T-helper 9 cell (primary cell): ENCODE measurements around the gene ETV3L.
"Not testable (repeated sequence)": the region's sequence is repeated elsewhere in the genome, so short reads cannot be mapped to it uniquely, and the experiment has no call there.

Experiments used
- DNase-seq: peaks from one replicate; pipeline ENCODE4 v3.0.0-alpha.2; 2020

The ETV3L gene

DNA sequence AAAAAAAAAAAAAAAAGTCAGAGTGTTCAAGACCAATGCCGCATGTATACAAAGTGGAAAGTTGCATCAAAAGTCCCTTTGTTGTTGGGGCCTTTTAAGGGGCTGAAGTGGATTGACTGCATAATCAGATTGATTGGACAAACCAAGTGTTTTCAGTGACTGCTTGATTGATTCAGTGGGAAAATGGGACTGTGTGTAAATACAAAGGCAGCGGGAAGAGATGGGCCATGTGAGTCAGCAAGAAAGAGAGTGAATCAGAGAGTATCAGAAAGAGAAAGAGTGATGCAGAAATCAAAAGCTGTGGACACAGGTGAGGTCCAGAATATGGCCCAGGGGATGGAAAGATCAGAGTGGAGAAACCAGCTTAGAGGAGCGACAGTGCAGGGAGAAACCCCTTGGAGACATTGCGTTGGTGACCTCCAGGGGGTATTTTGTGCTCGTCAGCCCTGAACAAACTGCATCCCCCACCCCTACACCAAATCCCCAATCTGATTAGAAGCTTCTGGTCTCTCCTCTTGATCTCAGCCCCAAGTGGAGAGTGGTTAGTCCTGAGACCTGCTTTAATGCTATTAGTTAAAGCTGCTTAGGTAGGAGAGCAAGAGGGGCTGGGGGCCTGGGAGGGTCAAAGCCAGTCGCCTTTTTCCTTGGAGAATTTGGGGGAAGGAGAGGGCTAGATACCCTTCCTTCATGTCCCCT lies 5.1 kb upstream of the ETV3L start:
- no peak for DNase-seq

DNA sequence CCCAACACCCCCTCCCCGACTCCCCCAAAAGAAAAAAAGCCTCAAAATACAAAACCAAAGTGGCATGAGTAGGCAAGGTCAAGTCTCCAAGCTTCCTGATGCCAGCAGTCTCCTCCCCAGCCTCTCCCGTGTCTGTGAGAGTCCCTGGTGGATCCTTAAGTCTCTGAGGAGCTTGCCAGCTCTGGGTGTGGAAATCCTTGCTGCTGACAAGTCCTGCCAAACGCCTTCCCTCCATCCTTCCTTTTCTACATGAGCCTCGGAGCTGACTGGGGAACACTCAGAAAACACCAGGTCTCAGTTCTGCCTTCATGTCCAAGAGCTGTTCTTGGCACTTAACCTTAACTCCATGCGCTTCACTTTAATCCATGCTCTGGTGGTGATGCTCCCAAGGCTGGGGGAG lies 3.7 kb upstream of the ETV3L start:
- DNase-seq, result no peak

DNA sequence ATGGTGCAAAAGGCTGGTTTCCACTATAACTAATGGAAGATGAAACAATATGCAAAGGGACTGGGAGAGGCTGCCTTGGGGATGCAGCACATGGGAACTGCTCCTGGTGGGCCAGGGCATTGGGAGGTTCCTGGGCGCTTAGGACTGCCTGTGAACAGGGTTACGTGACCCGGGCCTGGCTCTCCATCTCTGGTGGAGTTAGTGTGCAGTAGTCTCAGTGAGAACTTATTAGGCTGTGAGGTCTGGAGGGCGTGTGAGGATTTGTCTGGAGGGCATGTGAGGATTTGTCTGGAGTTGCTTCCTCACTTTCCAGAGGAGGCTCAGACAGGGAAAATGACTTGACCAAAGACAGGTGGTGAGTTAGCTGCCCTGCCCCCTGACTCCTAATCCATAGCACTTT lies 1.5 kb upstream of the ETV3L start:
- DNase-seq, result no peak

DNA sequence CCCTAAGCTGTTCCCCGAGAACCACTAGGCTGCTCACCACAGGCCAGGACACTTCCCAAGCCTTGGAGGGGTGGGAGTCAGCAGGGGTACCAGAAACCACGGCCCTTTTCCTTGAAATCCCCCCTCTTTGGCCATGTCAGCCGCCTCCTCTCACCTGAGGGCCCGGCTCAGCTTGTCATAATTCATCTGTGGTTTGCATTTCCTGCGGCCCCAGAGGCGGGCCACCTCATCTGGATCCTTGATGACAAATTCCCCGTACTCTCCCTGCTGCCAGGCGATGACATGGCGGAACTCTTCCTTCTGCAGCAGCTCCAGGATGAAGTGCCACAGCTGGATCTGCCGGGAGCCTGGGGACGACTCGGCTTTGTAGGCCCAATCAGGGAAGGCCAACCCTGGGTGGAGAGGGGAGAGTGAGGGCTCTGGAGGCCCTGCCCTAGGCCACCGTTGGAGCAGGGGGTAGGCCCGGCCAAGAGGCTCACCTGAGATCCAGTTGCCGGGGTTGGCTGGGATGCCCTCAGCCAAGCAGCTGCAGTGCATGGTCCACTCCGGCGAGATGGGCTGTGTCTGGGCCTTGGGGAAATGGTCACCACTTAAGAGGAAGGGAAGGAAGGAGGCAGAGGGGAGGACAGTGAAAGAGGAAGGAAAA lies 498 bp downstream of the ETV3L start:
- DNase-seq, result not testable (repeated sequence)

DNA sequence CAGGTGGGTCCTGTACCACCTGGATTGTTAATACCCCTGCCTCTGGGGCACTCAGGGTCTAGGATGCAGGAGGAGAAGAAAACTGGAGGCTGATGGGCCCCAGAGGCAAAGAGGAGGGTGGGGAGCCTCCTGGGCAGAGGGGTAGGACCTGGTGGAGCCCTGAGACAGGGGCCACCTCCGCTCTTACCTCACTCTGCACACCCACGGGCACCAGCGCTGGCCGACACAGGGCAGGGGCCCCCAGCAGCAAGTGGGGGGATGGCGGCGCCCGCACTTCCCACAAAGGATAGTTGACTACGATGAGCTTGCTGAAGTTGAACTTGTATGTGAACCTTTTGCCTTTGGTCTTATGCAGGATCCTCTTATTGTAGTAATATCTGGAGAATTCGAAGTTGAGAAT lies 1.1 kb downstream of the ETV3L start:
- DNase-seq, result no peak

DNA sequence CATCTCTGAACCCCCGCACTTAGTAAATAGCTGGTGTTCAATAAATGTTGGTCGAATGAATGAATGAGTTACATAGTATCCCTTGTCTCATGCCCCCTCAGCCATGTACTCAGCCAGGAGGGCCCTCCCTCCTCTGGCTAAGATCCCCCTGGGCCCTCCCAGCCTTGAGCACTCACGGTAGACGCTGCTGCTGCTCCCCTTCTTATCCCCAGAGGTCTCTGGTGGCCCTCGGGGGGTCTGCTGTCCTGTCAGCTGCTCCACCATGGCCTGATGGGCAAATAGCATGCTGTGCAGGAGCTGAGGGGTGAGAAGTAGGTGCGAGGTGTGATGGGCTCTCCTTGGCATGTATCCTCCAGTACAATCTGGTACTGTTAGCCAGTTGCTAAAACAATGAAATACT lies 1.9 kb downstream of the ETV3L start:
- DNase-seq, result no peak

DNA sequence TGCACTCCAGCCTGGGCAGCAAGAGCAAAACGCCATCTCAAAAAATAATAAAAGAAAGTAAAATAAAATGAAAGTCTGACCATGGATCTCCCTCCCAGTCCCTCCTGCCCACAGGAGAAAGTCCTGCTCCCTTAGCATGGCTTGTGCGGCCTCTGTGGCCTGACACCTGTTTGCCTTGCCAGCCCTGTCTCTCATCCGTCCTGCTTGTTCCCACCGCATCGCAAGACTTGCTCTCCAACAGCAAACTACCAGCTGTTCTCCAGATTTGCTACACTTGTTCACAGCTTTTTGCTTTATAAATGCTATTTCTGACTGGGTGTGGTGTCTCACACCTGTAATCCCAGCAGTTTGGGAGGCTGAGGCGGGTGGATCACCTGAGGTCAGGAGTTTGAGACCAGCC lies 2.7 kb downstream of the ETV3L start:
- no peak for DNase-seq

DNA sequence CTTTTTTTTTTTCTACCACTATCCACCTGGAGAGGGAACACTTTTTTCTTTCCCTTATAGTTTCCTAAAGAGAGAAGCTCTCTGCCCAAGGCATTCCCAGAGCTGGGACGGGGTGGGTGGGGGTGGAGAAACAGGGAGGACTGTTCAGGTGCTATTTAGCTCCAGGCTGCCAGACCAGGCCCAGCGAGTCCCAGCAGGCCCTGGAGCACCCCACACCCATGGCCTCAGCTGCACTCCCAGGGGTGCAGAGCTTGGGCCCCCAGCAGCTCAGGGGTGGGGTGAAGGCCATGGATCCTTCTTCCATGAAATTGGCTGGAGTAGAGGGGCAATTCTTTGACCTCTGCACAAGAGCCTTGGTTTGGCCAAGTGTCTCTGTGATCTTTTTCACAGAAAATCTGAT lies 4.1 kb downstream of the ETV3L start:
- DNase-seq, result no peak

DNA sequence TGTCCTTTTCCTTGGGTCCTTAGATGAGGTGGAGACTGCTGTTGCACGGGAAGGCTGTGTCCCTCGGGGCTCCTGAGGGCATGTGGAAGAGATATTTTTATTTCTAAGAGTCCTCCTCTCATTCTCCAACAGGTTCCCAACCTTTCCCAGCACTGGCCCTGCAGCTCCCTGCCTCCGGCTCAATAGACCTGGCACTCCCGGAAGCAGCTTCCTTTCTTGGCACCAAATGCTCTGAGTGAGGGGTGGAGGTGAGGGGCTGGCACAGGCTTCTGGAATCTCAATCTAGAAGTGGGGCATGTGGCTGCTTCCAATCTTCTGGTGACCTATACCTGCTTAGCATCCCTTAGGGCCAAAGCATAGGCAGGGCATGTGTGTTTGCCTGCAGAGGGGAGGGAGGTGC lies 4.5 kb downstream of the ETV3L start:
- no peak for DNase-seq

DNA sequence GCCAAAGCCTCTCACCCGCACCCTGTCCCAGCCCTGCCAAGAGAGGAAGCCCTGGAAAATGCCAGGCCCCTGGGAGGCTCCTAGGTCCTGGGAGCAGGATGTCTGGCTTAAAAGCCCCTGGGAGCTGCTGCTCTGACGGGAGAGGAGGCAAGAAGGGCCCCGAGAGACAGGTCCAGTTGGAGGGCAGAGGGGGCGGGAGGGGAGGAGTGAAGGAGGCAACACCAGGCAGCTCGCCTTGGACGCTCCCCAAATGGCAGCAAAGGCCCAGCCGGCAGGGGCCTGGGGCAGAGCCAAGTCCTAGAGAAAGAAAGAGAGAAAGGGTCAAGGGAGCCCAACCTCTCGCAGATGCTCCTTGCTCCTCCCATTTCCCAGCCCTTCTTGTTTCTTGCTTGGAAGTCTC lies 6.8 kb downstream of the ETV3L start:
- DNase-seq, result no peak

DNA sequence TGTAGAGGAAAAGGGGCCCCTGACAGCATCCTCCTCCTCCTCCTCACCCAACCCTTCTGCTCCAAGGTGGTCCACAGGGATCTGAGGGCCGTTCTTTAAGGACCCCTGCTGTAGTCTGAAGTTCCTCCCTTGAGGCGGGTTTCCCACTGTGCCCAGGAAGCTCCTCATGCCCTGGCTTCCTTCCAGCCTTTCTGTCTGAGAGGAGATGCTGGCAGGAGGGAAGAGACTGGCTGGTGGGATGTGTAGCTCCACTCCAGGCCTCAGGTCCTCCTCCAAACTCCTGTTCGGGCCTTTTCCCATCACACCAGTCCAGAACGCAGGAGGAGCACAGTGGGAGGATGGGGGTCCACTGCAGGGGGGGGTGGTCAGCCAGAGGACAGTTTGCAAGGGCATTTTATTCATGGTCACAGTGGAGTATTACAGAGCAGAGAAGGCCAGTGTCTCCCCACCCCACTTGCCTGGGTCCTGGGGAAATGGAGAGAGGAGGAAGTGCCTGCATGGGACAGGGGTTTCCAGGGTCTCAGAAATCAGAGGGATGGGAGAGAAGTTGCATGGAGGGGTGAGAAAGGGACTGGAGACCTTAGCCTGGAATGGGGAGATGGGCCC lies 7.8 kb downstream of the ETV3L start:
- DNase-seq, result no peak

DNA sequence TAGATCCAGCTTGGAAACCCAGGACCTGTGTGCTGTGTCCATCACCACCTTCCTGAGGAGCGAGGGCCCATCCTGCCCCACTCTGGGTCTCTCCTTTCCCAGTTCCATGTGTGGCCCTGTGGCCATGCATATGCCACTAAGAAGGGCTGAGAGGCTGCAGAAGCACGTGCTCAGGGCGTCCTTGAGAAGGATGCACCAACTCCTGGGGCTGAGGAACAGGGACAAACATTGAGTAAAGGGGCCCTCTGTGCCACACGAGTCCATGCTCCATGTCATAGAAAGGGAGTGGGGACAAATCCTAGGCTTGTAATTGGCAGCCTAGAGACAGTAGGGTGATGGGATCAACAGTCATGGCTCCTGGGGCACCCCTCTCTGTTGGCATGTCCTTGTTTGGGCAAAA lies 8.4 kb downstream of the ETV3L start:
- no peak for DNase-seq

DNA sequence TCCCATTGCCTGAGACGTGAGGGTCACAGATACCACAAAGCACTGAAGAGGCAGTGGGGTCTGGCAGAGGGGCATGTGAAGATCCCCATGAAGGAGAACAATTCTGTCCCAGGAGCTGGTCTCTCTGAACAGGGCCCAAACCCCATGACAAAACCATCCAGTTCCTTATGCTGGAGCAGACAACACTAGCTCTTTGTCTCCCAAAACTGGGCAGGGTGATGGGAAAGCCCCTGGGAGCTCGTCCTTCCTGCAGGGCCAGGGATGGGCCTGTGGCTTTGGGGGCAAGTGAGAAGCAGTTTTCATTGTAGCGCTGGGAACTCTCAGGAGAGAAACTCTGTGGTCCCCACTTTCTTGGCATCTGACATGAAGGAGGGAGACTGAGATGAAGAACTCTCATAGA lies 8.8 kb downstream of the ETV3L start:
- no peak for DNase-seq

DNA sequence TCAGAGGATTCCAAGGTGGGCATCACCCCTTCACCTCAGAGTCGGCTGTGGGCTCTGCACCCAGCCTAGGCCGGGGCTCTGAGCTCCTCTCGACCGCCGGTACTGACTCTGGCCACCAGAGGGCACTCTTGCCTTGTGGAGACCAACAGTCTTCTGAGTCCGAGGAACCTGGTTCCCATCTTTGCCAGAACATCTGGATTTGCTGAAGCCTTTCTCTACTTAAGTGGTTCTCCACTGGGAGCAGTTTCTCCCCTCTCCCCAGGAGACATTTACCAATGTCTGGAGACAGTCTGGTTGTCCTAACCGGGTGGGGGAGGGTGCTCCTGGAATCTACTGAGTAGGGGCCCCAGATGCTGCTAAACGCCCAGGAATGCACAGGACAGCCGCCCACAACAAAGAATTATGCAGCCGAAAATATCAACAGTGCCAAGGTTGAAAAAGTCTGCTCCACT lies 9.4 kb downstream of the ETV3L start:
- peak; percentile 92 for DNase-seq

DNA sequence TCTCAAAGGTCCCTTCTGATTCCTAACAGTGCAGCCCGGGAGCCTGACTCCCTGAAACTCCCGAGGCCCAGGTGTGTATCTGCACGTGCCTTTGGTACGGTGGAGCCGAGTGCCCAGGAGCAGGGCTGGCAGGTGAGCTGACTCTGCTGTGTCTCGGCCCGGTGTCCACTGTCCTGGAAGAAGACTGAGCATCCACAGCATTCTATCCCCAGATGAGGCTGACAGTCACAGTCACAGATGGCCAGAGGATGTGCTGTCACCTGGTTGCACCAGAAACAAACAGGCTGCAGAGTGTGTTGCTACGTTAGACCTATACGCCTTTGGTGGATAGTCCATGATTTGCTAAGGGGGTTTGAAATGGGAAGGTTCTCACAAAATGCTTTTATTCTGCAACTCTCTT lies 9.8 kb downstream of the ETV3L start:
- DNase-seq, result no peak

DNA sequence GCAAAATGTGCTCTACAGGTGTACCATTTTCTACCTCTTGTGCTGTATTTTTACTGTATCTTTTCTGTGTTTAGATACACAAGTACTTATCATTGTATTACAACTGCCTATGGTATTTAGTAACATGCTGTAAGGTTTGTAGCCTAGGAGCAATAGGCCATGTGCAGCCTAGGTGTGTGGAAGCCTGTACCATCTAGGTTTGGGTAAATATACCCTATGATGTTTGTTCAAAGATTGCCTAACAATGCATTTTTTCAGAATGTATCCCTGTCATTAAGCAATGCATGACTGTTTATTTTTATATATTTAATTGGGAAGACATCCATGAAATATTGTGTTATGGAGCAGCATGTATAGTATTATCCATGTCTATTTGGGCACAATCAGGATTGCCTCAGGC lies 11.0 kb downstream of the ETV3L start:
- no peak for DNase-seq

DNA sequence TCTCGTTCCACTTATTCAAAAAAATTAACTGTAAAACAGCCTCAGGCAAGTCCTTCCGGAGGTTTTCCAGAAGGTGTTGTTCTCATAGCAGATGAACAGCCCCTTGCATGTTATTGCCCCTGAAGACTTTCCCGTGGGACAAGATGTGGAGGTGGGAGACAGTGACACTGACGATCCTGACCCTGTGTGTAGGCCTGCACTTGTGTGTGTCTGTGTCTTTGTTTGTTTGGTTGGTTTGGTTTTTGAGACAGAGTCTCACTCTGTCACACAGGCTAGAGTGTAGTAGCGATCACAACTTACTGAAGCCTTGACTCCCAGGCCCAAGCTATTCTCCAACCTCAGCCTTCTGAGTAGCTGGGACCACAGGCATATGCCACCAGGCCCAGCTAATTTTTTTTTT lies 12.6 kb downstream of the ETV3L start:
- no peak for DNase-seq

DNA sequence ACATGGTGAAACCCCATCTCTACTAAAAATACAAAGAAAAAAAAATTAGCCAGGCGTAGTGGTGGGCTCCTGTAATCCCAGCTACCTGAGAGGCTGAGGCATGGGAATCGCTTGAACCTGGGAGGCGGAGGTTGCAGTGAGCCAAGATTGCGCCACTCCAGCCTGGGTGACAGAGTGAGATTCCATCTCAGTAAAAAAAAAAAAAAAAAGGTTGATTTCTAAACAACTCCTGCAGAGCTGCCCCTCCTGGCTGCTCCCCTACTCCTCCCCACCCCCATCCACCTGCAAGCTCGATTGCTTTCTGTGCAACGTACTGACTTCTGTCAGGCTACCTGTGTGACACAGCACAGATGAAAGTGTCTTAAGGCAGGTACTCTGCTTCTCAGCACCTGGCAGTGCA lies 13.3 kb downstream of the ETV3L start:
- no peak for DNase-seq

DNA sequence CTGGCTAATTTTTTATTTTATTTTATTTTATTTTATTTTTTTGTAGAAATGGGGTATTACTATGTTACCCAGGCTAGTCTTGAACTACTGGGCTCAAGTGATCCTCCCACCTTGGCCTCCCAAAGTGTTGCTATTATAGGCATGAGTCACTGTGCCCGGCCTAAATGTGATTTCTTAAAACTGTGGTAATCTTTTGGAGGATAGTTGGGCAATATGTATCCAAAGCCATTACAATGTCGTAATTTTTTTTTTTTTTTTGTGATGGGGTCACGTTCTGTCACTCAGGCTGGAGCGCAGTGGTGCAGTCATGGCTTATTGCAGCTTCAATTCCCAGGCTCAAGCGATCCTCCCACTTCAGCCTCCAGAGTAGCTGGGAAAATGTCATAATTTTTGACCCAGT lies 14.2 kb downstream of the ETV3L start:
- DNase-seq, result no peak

DNA sequence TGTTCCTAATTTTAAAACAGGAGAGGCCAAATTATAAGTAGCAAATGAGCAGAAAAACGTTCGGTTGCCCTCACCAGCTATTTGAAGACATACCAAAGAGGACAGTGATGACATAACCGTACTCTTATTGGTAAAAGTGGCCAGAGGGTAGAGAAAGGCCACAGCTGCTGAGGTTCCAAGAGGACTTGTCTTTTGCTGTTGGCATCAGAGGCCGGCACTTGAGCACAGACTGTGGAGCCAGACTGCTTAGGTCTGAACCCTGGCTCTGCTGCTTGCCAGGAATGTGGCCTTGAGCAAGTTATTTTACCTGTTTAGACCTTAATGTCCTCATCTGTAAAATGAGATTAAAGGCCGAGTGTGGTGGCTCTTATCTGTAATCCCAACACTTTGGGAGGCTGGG lies 14.9 kb downstream of the ETV3L start:
- DNase-seq, result no peak

DNA sequence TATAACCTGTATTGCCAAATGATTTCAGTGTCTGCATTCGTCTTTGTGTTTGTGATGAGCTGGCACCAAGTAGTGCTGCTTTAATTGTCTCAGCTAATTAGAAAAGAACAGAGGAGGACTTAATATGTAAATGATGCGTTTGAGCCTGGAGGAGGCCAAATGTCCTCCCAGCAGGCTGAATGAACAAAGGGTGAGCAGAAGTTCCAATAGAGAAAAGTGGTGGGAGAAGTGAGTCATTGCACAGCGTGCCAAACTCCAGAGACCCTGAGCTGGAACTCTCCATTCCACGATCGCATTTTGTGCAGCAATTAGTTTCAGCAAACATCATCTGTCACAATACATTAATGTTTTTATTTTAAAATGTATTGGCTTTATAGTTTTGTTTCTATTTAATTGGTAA lies 17.9 kb downstream of the ETV3L start:
- DNase-seq, result no peak

DNA sequence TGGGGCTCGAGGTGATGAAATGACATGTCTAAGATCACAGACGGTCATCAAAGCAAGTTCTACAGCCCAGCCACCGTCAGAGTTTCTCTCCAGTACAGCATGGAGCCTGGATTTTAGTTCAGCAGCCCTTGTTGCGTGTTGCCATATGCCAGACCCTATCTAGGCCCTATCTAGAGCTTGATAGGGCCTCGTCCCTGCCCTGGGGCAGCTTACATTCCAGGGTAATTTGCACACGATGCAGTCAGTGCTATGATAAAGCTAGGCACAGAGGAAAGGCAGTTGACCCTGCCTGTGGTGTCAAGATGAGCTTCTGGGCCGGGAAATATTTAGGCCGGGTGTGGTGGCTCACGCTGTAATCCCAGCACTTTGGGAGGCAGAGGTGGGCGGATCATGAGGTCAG lies 18.9 kb downstream of the ETV3L start:
- no peak for DNase-seq

DNA sequence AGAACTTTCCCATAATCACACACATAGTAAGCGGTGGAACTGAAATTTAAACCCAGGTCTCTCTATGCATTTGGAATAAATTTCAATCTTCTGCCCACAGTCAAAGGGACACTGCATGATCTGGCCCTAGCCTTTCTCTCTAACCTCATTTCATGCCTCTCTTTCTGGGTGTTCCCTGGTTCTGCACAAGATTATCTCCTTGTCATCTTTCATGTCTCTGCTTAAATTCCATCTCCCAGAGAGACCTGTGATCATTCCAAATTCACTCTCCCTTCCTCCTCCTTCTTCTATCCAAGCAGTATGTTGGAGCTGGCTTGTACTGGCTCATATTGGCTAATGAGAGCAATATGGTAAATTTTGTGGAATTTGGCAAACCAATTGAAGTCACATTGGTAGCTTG lies 22.2 kb downstream of the ETV3L start:
- no peak for DNase-seq

DNA sequence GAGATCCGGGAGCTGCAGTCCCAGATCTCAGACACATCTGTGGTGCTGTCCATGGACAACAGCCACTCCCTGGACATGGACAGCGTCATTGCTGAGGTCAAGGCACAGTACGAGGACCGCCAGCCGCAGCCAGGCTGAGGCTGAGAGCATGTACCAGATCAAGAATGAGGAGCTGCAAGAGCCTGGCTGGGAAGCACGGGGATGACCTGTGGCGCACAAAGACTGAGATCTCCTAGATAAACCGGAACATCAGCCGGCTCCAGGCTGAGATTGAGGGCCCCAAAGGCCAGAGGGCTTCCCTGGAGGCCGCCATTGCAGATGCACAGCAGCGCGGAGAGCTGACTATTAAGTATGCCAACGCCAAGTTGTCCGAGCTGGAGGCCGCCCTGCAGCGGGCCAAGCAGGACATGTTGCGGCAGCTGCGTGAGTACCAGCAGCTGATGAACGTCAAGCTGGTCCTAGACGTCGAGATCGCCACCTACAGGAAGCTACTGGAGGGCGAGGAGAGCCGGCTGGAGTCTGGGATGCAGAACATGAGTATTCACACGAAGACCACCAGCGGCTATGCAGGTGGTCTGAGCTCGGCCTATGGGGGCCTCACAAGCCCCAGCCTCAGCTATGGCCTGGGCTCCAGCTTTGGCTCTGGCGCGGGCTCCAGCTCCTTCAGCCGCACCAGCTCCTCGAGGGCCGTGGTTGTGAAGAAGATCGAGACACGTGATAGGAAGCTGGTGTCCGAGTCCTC lies 25.5 kb downstream of the ETV3L start:
- peak; percentile 11 for DNase-seq
